Stimulated activated naive CD4-positive, alpha-beta T cell treated with Interleukin-2 at 50 U/mL for 16 hours (primary cell): Measurements from ENCODE around the gene SMIM41.

ENCODE experiments used
- DNase-seq: peaks from one replicate; lab custom pipeline; 2025; lab: John Stamatoyannopoulos, UW

Gene SMIM41

GRCh38 chr12:52147367-52147963 lies 68.0 kb downstream of the SMIM41 start:
- DNase-seq: no peak

GRCh38 chr12:52147964-52148463 lies 68.5 kb downstream of the SMIM41 start:
- DNase-seq: no peak

- no peak for DNase-seq
These were observed 69.1 kb downstream of the SMIM41 start for GRCh38 chr12:52148464-52149181.

- DNase-seq: no peak
These were observed 69.7 kb downstream of the SMIM41 start for GRCh38 chr12:52149182-52149641.

GRCh38 chr12:52149651-52150241 lies 70.2 kb downstream of the SMIM41 start:
- DNase-seq: no peak

- DNase-seq: no peak
These were observed 71.8 kb downstream of the SMIM41 start for GRCh38 chr12:52151153-52151836.

GRCh38 chr12:52151837-52152783 lies 72.6 kb downstream of the SMIM41 start:
- peak; percentile 68 for DNase-seq

GRCh38 chr12:52152905-52153317 lies 73.4 kb downstream of the SMIM41 start:
- no peak for DNase-seq

GRCh38 chr12:52155048-52155868 lies 75.8 kb downstream of the SMIM41 start:
- DNase-seq: no peak

- no peak for DNase-seq
These were observed 76.8 kb downstream of the SMIM41 start for GRCh38 chr12:52156311-52156710.

GRCh38 chr12:52156757-52157565 lies 77.5 kb downstream of the SMIM41 start:
- peak; percentile 62 for DNase-seq

- DNase-seq: no peak
These were observed 78.2 kb downstream of the SMIM41 start for GRCh38 chr12:52157566-52158150.
